HG03565 (cell line): ENCODE results near the gene MCL1.

Experiments used
- ATAC-seq: cut with Tn5 transposase; IDR thresholded peaks from one replicate; pipeline ENCODE4 v1.9.1; 2021; ENCODE audit warnings: mild to moderate bottlenecking, moderate library complexity; ENCODE audit not compliant: unreplicated experiment

The MCL1 gene

DNA sequence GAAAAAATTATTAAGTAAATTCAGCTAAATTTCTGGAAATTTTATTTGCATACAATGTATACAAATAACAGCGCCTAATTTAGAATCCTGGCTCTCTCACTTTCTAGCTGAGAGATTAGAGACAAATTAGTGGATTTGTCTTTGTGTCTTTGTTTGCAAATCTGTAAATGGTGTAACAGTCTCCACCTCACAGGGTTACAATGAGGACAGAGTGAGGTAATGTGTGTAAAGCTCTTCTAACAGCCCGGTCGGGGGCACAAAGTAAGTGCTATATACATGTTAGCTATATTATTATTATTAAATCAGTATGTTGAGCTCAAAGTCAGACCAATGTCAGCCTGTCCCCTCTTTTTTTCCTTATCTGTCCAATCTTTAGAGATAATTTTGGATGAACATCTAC is 35.2 kb downstream of the MCL1 start:
- ATAC-seq, result no peak

DNA sequence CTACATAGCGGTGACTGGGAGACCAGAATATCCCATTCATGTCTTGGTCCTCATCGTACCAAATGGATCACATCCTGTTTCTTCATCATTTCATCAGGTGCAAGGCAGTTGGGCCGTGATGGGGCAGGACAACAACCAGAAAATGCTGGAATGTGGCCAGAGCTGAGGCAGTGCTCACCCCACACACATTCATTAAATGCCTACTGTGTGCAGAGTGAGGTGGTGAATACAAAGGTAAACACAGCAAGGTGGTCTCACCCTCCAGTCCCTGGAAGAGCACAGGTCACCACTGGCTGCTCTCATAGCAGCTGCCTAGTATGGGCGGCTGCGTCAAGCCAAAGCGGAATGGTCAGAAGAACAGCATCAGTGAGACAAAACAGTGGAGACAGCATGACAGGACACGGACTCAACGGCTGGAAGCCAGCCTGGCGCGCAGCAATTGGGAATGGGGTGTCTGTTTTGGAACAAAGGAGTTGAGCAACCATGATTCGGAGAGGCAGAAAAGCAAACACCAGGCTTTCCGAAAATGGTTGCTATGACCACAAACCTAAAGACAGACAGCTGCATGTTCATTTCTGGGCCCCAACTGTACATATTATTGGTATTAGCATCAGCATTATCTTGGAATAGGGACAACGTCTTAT is 35.8 kb downstream of the MCL1 start:
- no peak for ATAC-seq

DNA sequence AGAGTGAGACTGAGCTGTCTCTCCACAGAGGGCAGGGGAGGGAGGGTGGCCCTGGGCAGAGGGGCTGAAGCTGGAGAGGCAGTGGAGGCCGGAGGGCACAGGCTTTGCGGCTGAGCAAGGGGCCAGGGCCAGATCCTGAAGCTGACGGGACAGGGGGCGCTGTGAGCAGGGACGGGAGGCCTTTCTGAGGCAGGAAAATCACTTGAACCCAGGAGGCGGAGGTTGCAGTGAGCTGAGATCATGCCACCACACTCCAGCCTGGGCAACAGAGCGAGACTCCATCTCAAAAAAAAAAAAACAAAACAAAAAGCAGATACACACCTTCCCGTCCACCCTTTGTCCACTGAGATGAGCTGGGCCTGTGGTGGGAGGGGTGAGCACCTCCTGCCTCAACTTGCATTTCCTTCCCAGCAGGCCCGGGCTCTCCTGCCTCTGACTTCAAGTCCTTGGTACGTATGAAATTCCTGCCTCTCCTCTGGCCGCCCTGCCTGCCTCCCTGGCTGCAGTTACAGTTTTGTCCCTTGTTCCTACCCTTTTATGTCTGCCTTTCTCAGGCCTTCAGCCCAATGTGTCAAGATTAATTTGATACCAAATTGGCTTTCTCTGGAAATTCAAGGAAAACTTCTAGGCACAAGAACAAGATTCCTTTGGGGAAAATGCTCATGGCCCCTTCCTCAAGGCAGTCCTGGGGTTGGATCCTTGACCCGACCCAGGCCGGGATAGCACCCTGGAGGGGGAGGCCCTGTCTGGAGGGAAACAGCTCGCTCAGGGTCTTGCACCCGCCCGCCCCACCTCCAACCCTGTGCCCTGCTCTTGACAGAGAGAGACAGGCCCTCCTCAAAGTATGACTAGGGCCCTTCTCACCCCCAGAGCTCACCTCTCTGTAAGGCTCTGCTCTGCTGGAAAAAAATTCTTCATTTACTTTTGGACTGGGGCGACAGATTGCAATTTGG is 41.4 kb downstream of the MCL1 start:
- no peak for ATAC-seq

DNA sequence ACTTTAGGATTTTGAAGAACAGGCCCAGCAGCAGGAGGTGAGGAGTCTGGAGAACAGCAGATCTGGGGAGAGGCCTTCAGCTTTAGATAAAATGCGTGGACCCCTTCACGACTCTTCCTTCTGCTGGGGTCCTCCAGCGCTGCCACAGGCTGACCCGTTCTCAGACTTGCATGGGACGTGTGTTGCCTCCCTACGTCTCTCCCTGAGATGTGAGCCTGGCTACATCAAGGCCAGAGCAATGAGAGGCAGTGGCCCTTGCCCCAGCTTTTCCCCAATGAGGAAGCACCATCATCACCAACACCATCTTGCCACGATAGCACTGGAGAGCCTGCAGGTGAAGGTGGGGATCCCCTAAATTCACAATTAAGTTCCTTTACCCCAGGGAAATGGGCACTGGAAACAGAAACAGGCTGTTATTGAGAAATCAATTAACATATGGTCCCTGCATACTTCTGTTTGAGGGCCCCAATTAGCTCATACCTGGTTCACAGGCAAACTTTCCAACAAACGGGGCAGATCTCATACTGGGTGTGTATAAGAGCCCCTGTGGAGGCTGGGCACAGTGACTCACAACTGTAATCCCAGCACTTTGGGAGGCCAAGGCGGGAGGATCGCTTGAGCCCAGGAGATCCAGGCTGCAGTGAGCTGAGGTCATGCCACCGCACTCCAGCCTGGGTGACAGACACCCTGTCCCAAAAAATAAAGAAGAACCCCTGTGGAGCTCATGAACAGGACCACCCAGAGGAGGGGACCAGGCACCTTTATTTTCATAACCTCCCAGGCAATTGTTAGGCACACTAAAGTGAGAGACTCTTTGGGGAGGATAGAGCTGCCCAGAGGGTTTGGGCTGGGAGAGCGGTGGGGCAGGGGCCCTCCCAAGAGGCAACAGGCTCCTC is 42.3 kb downstream of the MCL1 start:
- ATAC-seq, result no peak

DNA sequence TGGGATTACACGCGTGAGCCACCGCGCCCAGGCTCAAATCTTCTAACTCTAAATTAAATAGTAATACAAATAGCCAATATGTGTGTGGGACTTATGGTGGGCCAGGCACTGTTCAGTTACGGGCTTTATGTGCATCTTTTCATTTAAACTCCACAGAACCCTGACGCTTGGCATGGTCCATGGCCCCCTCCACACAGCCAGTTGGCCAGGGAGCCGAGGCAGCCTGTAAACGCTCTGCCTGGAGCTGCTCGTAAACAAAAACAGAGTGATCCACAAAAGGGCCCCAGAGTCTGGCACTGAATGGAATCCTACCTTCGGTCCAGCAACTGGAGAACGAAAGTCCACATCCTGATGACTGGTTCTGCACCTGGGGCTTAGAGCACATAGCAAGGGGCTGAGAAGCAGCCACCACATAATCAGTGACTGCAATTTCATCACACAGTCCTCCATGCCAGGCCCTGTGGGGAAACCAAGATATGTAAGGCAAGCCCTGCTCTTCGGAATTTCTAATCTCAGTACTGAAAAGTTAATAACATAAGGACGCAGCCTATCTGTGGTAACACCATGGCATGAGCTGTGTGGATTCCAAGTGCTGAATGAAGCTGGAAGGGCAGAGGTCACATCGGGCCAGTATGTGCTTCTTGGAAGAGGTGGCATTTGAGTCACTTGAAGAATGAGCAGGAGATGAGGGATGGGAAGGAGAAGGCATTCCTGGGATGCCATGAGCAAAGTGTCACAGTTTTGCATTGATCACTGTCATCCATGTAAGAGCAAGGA is 43.7 kb downstream of the MCL1 start:
- ATAC-seq, result no peak

DNA sequence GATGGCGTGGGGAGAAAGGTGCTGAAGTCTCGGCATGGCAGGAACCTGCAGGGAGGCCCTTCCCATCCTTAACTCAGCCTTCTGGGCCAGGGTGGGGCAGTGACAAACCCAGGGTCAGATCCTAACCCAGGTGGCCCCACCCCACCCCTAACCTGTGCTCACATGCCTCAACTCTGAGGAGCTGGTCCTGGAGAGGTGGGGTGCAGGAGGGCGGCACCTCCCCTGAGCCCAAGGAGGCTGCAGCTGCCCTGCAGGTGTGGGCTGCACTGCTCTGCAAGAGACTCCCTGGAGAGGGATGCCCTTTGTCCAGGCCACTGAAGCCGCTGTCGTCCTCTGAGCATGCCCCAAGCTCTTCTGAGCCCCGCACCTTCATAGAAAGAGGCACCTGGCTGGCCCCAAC is 45.4 kb downstream of the MCL1 start:
- ATAC-seq, result no peak

DNA sequence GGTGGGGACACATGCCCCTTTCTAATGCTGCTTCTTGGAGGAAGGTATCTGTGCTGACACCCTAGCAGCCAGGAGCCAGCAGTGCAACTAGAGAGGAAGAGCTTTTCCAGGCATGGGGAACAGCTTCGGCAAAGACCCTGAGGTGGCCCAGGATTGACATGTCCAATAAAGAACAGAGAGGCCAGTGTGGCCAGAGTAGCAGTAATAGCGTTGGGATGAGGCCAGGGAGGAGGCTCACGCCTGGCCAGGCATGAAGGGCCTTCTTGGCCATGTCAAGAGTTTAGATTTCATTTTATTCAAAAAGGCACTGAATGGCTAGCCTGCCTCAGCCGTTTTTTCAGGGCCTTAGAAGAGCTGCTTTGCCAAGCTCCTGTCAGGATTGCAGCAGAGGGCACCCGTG is 46.5 kb downstream of the MCL1 start:
- no peak for ATAC-seq

DNA sequence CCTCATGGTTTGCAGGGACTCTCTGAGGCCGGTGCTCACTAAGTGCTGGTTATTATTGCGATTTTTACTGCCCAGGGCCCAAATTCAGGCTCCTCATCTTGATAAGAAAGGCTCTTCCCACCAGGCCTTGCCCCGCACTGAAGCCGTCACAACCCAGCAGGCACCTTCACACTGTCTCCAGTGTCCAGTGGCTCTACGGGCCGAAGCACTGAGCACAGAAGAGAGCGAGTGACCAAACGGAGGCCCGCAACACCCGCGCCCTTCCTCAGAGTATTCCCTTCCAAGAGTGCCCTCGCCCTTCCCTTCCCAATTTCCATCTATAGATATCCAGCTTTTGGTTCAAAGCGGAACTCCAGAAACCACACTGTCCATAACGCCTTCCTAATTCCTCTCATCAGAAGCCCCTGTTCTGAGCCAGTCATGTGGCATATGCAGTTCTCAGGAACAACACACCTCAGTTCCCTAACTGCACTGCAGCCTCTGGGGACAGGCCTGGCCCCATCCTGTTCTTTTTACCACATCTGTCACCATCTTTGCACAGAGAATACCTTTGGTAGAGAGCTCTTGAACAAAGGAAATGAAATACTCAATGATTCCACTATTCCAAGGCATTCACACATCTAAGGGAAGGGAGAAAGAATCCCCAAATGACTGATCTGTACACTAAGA is 48.8 kb downstream of the MCL1 start:
- ATAC-seq, result no peak

DNA sequence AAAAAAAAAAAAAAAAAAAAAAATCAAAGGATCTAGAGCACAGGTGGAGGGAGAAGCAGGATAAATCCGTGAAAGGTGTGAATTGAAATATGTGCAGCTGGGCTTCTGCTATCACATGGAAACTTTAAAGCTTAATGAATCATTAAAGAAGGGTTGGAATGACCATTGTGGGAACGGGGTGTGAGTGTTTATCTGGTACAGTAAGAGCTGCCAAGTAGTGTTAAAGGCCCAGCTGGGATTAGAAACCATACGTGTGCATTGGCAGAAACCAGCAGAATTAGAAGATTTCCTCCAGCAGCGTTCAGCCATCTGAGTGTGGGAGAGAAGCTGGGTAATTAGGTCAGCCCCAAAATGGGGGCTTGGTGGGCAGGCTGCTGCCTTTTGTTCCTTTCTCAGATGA is 50.4 kb downstream of the MCL1 start:
- ATAC-seq, result no peak

DNA sequence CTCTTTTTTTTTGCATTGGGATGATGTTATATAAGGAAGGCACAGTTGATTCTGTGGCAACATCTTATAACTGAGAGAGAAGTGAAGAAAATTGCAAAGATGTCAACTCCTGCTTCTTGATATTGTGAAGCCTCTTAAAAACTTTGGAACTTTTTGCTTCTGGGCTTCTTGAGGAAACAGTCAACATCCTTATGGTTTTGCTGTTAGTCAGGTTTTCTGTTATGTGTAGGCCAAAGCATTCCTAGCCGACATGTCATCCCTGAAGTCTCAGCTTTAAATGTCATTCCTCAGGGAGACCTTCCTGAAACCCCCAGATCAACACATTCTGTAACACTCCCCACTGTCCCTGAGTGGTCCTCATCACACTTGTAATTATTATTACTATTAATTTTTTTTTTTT is 51.2 kb downstream of the MCL1 start:
- ATAC-seq, result no peak

DNA sequence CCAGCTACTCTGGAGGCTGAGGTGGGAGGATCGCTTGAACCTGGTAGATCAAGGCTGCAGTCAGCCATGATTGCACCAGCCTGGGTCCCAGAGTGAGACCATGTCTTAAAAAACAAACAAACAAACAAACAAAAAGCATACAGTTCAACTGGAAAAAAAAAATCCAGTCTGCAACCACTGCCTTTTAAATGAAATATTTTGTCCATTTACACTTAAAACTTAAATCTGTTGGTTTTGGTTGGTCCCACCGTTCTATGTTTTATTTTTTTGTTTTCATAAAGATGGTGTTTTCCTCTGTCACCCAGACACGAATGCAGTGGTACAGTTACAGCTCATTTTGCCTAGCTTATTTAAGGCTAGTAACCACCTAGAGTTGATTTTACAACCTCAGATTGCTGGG is 54.1 kb downstream of the MCL1 start:
- ATAC-seq, result no peak
